Mesendoderm (in vitro differentiated cells): Measurements from ENCODE around the gene BECN2.
A peak's percentile ranks its signal among the peaks of the same experiment; 100 is the strongest.

ENCODE experiments used
- DNase-seq: peaks from one replicate; pipeline ENCODE4 v3.0.0; 2013
- H2AK5ac ChIP-seq: 2 replicates; pipeline ENCODE4 v1.6.1; 2013; ENCODE audit warnings: low read length, inconsistent platforms
- H2BK120ac ChIP-seq: 2 replicates; pipeline ENCODE4 v1.6.1; 2013; ENCODE audit warnings: low read depth, mild to moderate bottlenecking, low read length, moderate library complexity, mixed read lengths
- H2BK15ac ChIP-seq: replicated peaks from 2 replicates; pipeline ENCODE4 v1.6.1; 2013; ENCODE audit warnings: low read depth, mild to moderate bottlenecking, moderate library complexity
- H2BK5ac ChIP-seq: 2 replicates; pipeline ENCODE4 v1.6.1; 2013; ENCODE audit warnings: low read length, inconsistent platforms
- H3K18ac ChIP-seq: 2 replicates; pipeline ENCODE4 v1.6.1; 2013; ENCODE audit warnings: mild to moderate bottlenecking, low read length, mixed read lengths
- H3K23ac ChIP-seq: one replicate; pipeline ENCODE4 v1.6.1; 2013; ENCODE audit warnings: low read length
- H3K27ac ChIP-seq: 2 replicates; pipeline ENCODE4 v1.5.1; 2013; ENCODE audit warnings: low read depth, mild to moderate bottlenecking, inconsistent platforms, low read length, moderate library complexity
- H3K27me3 ChIP-seq: 2 replicates; pipeline ENCODE4 v1.6.1; 2013; ENCODE audit warnings: low read length, control low read depth, mild to moderate bottlenecking, inconsistent platforms; ENCODE audit not compliant: insufficient read depth, poor library complexity
- H3K36me3 ChIP-seq: 2 replicates; pipeline ENCODE4 v1.6.1; 2013; ENCODE audit warnings: low read length, inconsistent platforms; ENCODE audit not compliant: control insufficient read depth, insufficient read depth
- H3K4ac ChIP-seq: one replicate; pipeline ENCODE4 v1.6.1; 2013; ENCODE audit warnings: low read depth, mild to moderate bottlenecking, low read length, moderate library complexity
- H3K4me1 ChIP-seq: 2 replicates; pipeline ENCODE4 v1.6.1; 2013; ENCODE audit warnings: low read depth, low read length, inconsistent platforms; ENCODE audit not compliant: control insufficient read depth
- H3K4me2 ChIP-seq: 2 replicates; pipeline ENCODE4 v1.6.1; 2013; ENCODE audit warnings: low read length
- H3K4me3 ChIP-seq: 2 replicates; pipeline ENCODE4 v1.5.1; 2013; ENCODE audit warnings: mild to moderate bottlenecking, low read length
- H3K56ac ChIP-seq: one replicate; pipeline ENCODE4 v1.6.1; 2013; ENCODE audit warnings: low read length
- H3K79me1 ChIP-seq: 2 replicates; pipeline ENCODE4 v1.6.1; 2013; ENCODE audit warnings: low read length, inconsistent platforms
- H3K79me2 ChIP-seq: 2 replicates; pipeline ENCODE4 v1.6.1; 2013; ENCODE audit warnings: mild to moderate bottlenecking, low read length; ENCODE audit not compliant: control insufficient read depth, insufficient read depth
- H3K9ac ChIP-seq: 2 replicates; pipeline ENCODE4 v1.6.1; 2013; ENCODE audit warnings: low read length, inconsistent platforms
- H4K5ac ChIP-seq: one replicate; pipeline ENCODE4 v1.6.1; 2013; ENCODE audit warnings: low read length
- H4K8ac ChIP-seq: one replicate; pipeline ENCODE4 v1.6.1; 2013; ENCODE audit warnings: low read depth, mild to moderate bottlenecking, control low read depth, low read length, moderate library complexity
- WGBS: extraction: QIAGEN DNeasy Blood & Tissue Kit; methylation state at CpG from one replicate; pipeline ENCODE4 v1.1.7; 2013; ENCODE audit warnings: low lambda C conversion rate, missing lambda C conversion rate; ENCODE audit not compliant: insufficient coverage; ENCODE audit errors: extremely low coverage; 5-methylcytosine and 5-hydroxymethylcytosine counted together

The BECN2 gene

DNA sequence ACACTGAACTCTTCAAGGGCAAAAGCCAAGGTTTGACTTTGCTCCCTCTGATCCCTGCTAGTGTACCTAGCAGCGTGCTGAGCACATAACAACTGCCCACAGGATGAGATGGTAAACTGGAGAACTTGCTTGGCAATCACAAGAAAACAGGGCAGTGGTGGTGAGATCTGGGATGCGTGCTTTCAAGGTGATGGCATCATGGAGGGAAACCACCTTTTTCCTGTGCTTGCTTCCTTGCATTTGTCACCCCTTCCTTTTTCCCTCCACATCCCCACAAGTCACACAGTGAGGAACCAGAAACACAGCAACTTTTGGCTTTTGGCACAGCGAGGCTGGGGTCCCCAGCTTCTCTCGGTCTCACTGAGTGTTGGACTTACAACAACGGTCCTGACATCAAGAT is 31.4 kb upstream of the BECN2 start:
- no peak overlapping the region for H2BK15ac ChIP-seq
- no peaks in the 10 kb centered on the region for H3K79me1 ChIP-seq
- no CpG with 5 or more reads among the region's 5 CpGs for WGBS
- H3K4me1 ChIP-seq, result no peaks in the 10 kb centered on the region
- H3K36me3 ChIP-seq, result no peaks in the 10 kb centered on the region
- H2AK5ac ChIP-seq, result no peak overlapping the region
- H3K56ac ChIP-seq, result no peak overlapping the region
- H3K23ac ChIP-seq, result no peak overlapping the region
- H2BK5ac ChIP-seq, result no peak overlapping the region
- H2BK120ac ChIP-seq, result no peak overlapping the region
- H3K4me3 ChIP-seq, result no peak overlapping the region
- H3K9ac ChIP-seq, result no peak overlapping the region
- H3K79me2 ChIP-seq, result no peaks in the 10 kb centered on the region
- no peak for DNase-seq
- no peak overlapping the region for H3K4me2 ChIP-seq
- H3K18ac ChIP-seq, result no peak overlapping the region
- H3K27me3 ChIP-seq, result no peaks in the 10 kb centered on the region
- H4K8ac ChIP-seq, result no peak overlapping the region
- no peak overlapping the region for H3K27ac ChIP-seq
- no peak overlapping the region for H3K4ac ChIP-seq
- no peak overlapping the region for H4K5ac ChIP-seq

DNA sequence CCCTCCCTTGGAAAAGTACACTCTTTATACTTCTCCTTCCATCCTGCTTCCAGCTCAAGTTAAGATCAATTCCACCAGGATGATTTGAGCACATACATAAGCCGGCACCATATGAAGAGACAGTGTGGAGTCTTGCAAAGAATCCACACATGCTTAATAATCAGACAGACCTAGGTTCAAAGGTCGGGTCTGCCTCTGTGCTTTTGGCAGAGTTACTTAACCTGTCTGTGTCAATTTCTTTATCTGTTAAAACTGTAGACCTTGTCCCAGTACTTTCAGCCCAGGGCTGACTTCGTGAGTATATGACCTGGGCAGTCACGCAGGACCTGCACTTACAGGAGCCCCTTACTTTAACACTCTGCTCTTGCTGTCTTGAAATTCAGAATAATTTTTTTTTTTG is 30.2 kb upstream of the BECN2 start:
- no peak overlapping the region for H3K27ac ChIP-seq
- no peaks in the 10 kb centered on the region for H3K79me2 ChIP-seq
- no peak overlapping the region for H3K56ac ChIP-seq
- no peaks in the 10 kb centered on the region for H3K36me3 ChIP-seq
- H2AK5ac ChIP-seq, result no peak overlapping the region
- WGBS, result no CpG with 5 or more reads among the region's 4 CpGs
- H3K4me2 ChIP-seq, result no peak overlapping the region
- H2BK15ac ChIP-seq, result no peak overlapping the region
- H4K5ac ChIP-seq, result no peak overlapping the region
- H3K79me1 ChIP-seq, result no peaks in the 10 kb centered on the region
- no peak overlapping the region for H3K4me3 ChIP-seq
- no peak overlapping the region for H3K18ac ChIP-seq
- no peaks in the 10 kb centered on the region for H3K27me3 ChIP-seq
- H3K4me1 ChIP-seq, result no peaks in the 10 kb centered on the region
- no peak overlapping the region for H3K9ac ChIP-seq
- H2BK120ac ChIP-seq, result no peak overlapping the region
- no peak for DNase-seq
- H4K8ac ChIP-seq, result no peak overlapping the region
- H3K23ac ChIP-seq, result no peak overlapping the region
- H3K4ac ChIP-seq, result no peak overlapping the region
- H2BK5ac ChIP-seq, result no peak overlapping the region

DNA sequence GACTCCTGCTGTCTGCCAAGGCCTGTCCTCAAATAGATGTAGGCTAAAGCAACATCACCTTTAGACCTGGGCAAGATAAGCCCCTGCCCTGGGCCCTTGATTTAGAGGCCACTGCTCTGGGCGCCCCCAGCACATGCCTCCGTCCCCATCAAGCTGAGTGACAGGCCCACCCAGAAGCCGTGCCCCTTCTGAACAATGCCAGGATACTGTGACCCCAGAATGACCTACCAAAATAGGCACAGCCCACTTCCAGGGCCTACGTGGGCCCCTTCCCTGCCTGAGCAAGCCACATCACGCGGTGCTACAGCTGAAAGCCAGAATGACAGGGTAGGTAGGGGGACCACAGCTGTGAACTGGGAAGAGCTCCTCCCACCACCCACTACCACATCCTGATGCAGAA is 24.7 kb upstream of the BECN2 start:
- no peak overlapping the region for H3K4me3 ChIP-seq
- H2AK5ac ChIP-seq, result no peak overlapping the region
- no peak overlapping the region for H3K4ac ChIP-seq
- no peaks in the 10 kb centered on the region for H3K79me1 ChIP-seq
- no peak overlapping the region for H4K8ac ChIP-seq
- no peak overlapping the region for H2BK5ac ChIP-seq
- H3K18ac ChIP-seq, result no peak overlapping the region
- H2BK120ac ChIP-seq, result no peak overlapping the region
- no peak overlapping the region for H3K9ac ChIP-seq
- no peak for DNase-seq
- no peak overlapping the region for H3K56ac ChIP-seq
- no peak overlapping the region for H3K23ac ChIP-seq
- no peaks in the 10 kb centered on the region for H3K36me3 ChIP-seq
- H2BK15ac ChIP-seq, result no peak overlapping the region
- no peak overlapping the region for H3K4me2 ChIP-seq
- no peaks in the 10 kb centered on the region for H3K27me3 ChIP-seq
- H3K79me2 ChIP-seq, result no peaks in the 10 kb centered on the region
- no peak overlapping the region for H4K5ac ChIP-seq
- H3K27ac ChIP-seq, result no peak overlapping the region
- WGBS, result no CpG with 5 or more reads among the region's 6 CpGs
- no peaks in the 10 kb centered on the region for H3K4me1 ChIP-seq

DNA sequence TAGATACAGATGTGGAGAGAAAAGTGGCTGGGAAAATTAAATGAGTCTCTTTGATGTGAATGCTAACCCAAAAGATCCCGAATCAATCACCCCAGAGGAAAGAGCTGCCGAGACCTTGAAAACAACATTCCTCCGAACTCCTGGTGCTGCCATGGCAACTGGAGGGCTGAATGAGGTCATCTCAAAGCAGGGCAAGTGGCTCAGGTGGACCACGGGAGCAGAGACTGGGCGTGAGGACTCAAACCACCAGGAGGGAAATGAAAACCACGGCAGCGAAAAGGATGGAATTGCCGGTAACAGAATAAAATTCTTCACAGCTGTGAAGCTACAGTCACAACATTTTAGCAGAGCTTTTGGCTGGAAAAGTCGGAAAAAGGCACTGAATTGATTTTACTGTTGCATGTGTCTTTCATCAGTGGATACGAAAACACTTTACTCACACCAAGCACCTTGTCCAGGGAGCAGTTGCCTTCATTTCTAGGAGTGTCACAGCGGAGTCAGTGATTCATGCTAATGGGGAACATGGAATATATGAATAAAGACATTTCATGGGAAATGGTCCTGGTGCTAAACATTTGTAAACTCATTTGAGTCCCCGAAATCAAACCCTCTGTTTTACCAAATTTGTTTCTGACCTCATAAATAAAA is 23.2 kb upstream of the BECN2 start:
- no peak overlapping the region for H2BK5ac ChIP-seq
- H3K4me1 ChIP-seq, result no peaks in the 10 kb centered on the region
- no peak overlapping the region for H3K9ac ChIP-seq
- no peaks in the 10 kb centered on the region for H3K79me1 ChIP-seq
- no peaks in the 10 kb centered on the region for H3K79me2 ChIP-seq
- no peak overlapping the region for H3K4me2 ChIP-seq
- no peaks in the 10 kb centered on the region for H3K36me3 ChIP-seq
- no peak overlapping the region for H4K8ac ChIP-seq
- no peak overlapping the region for H3K4ac ChIP-seq
- WGBS, result no CpG with 5 or more reads among the region's 12 CpGs
- H3K27me3 ChIP-seq, result no peaks in the 10 kb centered on the region
- no peak overlapping the region for H3K18ac ChIP-seq
- H2BK15ac ChIP-seq, result no peak overlapping the region
- no peak overlapping the region for H3K56ac ChIP-seq
- no peak overlapping the region for H2BK120ac ChIP-seq
- H3K27ac ChIP-seq, result no peak overlapping the region
- H3K23ac ChIP-seq, result no peak overlapping the region
- no peak overlapping the region for H2AK5ac ChIP-seq
- peak; percentile 96 for DNase-seq
- H3K4me3 ChIP-seq, result no peak overlapping the region
- H4K5ac ChIP-seq, result no peak overlapping the region

DNA sequence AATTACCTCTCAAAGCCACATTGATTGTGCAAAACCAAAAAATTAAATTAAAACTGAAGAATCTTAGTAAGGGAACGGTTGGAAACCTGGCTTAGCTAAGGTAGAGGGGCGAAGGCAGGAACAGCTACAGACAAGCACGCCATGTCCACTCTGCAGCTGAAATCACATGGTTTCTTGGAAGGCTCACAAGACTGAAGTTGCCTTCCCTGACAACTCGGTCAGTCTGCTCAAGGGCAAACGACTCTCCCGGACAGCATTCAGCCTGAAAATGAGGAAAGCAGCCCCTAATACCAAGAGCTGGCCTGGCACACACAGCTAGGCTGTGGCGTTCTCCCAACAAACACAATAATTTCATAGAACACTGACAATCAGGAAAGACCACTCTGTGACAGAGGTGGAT is 22.7 kb upstream of the BECN2 start:
- no peak overlapping the region for H2BK15ac ChIP-seq
- H2BK120ac ChIP-seq, result no peak overlapping the region
- H3K4me2 ChIP-seq, result no peak overlapping the region
- no peak overlapping the region for H3K9ac ChIP-seq
- H3K4me1 ChIP-seq, result no peaks in the 10 kb centered on the region
- H2AK5ac ChIP-seq, result no peak overlapping the region
- H3K4ac ChIP-seq, result no peak overlapping the region
- no peak overlapping the region for H3K4me3 ChIP-seq
- DNase-seq, result no peak
- no peaks in the 10 kb centered on the region for H3K36me3 ChIP-seq
- no peaks in the 10 kb centered on the region for H3K79me2 ChIP-seq
- H3K18ac ChIP-seq, result no peak overlapping the region
- H3K27me3 ChIP-seq, result no peaks in the 10 kb centered on the region
- H3K27ac ChIP-seq, result no peak overlapping the region
- H4K8ac ChIP-seq, result no peak overlapping the region
- no peak overlapping the region for H3K23ac ChIP-seq
- no peak overlapping the region for H2BK5ac ChIP-seq
- WGBS, result no CpG with 5 or more reads among the region's 7 CpGs
- no peaks in the 10 kb centered on the region for H3K79me1 ChIP-seq
- H3K56ac ChIP-seq, result no peak overlapping the region
- no peak overlapping the region for H4K5ac ChIP-seq

DNA sequence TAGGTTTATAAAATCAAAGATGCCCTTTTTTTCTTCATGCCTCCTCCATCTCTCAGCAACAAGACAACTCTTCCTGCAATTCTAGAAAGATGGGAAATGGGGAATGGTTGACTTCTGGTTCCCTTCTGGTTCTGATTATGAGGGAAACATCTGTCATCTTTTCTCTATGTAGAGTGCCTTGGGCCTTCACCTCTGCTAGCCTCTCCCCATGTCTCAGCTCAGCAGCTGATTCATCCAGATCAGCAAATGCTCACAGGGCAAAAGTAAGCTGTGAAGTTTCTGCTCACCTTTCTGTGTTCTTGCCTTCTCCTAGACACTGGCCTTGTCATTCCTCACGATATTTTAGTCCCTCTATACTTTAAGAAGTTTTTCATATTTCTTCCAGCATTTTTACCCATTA is 17.8 kb upstream of the BECN2 start:
- H3K4ac ChIP-seq, result no peak overlapping the region
- no peak overlapping the region for H2BK5ac ChIP-seq
- no peak overlapping the region for H3K4me3 ChIP-seq
- H3K79me1 ChIP-seq, result no peaks in the 10 kb centered on the region
- no peaks in the 10 kb centered on the region for H3K36me3 ChIP-seq
- no peak for DNase-seq
- H3K4me2 ChIP-seq, result no peak overlapping the region
- no peaks in the 10 kb centered on the region for H3K4me1 ChIP-seq
- H2AK5ac ChIP-seq, result no peak overlapping the region
- H4K8ac ChIP-seq, result no peak overlapping the region
- H2BK15ac ChIP-seq, result no peak overlapping the region
- no peak overlapping the region for H2BK120ac ChIP-seq
- no peaks in the 10 kb centered on the region for H3K27me3 ChIP-seq
- no peak overlapping the region for H3K23ac ChIP-seq
- no peaks in the 10 kb centered on the region for H3K79me2 ChIP-seq
- H3K9ac ChIP-seq, result no peak overlapping the region
- no peak overlapping the region for H3K56ac ChIP-seq
- no peak overlapping the region for H4K5ac ChIP-seq
- no peak overlapping the region for H3K18ac ChIP-seq
- WGBS, result no CpG with 5 or more reads among the region's 1 CpG
- no peak overlapping the region for H3K27ac ChIP-seq
